HepG2 (cell line): ENCODE data around the gene RPS6KA5. TPM values are rescaled to one million over a fixed set of nuclear protein-coding genes. Genes with fewer than 3 reads are reported as not detected.

Experiments
- ATAC-seq: fragments of 200-7000 bp; cut with Tn5 transposase; 3 replicates; pipeline ENCODE4 v1.9.1; 2020; ENCODE audit warnings: mild to moderate bottlenecking, moderate library complexity
- BruUV-seq: library from RNA; stranded (reverse); fragments of 400-500 nt; replicated peaks from 2 replicates; lab custom pipeline; 2021; lab: Mats Ljungman, UMichigan
- CTCF ChIA-PET: fragments of 300-600 bp; formaldehyde crosslinking; extraction: SDS; loops from one replicate; lab custom pipeline; 2021; ENCODE audit warnings: low total read pairs, inconsistent platforms, low intra/inter-chr PET ratio; lab: Yijun Ruan, JAX
- POLR2A ChIA-PET: fragments of 350-600 bp; sonication (Branson Sonifier 250); formaldehyde crosslinking; loops from one replicate; lab custom pipeline; 2020; ENCODE audit warnings: antibody characterized with exemption, inconsistent platforms; lab: Yijun Ruan, JAX
- DNase-seq: peaks from one replicate; pipeline ENCODE4 v3.0.0-alpha.2; 2015; ENCODE audit warnings: low spot score
- FAIRE-seq: peaks from 3 replicates; lab custom pipeline; 2011; peaks lifted over from hg19 to GRCh38; lab: Jason Lieb, UNC
- H2AFZ ChIP-seq: one replicate; pipeline ENCODE4 v1.6.1; 2011; ENCODE audit warnings: low read length, inconsistent platforms
- H3K27ac ChIP-seq: fragments of 300-600 bp; 3 replicates; pipeline ENCODE4 v1.8.0; 2011; ENCODE audit warnings: mixed run types, mild to moderate bottlenecking, mixed read lengths, low read length, inconsistent platforms; ENCODE audit not compliant: insufficient read depth; ENCODE audit errors: extremely low read length
- H3K27me3 ChIP-seq, 2 experiments: fragments of 200-600 bp in 1 of 2; 2 replicates in 1 of 2; 3 replicates in 1 of 2; pipeline versions ENCODE4 v1.6.0 to v1.8.0; 2011; ENCODE audit warnings: low read length in 2 of 2, mild to moderate bottlenecking in 2 of 2, moderate library complexity in 2 of 2, inconsistent platforms in 1 of 2; ENCODE audit not compliant: insufficient read depth in 2 of 2, control insufficient read depth in 1 of 2
- H3K36me3 ChIP-seq, 2 experiments: fragments of 200-600 bp in 1 of 2; replicated peaks in 1 of 2; 2 replicates in 1 of 2; 3 replicates in 1 of 2; pipeline versions ENCODE4 v1.5.1 to v1.8.0; 2011; ENCODE audit warnings: low read length in 2 of 2, inconsistent platforms in 1 of 2; ENCODE audit not compliant: insufficient read depth in 2 of 2, control insufficient read depth in 1 of 2
- H3K4me1 ChIP-seq: 2 replicates; pipeline ENCODE4 v1.5.1; 2012; ENCODE audit warnings: low read length, inconsistent platforms; ENCODE audit not compliant: insufficient read depth
- H3K4me2 ChIP-seq: 2 replicates; pipeline ENCODE4 v1.6.0; 2011; ENCODE audit warnings: low read depth, low read length, inconsistent platforms
- H3K4me3 ChIP-seq, 3 experiments: fragments of 200-600 bp in 1 of 3; sonication (generic), shearing (Covaris generic) in 1 of 3; replicated peaks in 1 of 3; 2 replicates each; pipeline ENCODE4 v1.5.1; 2011 to 2016; ENCODE audit warnings: low read length in 3 of 3, inconsistent platforms in 2 of 3, low read depth in 2 of 3, mild to moderate bottlenecking in 2 of 3, control low read depth in 1 of 3, mixed read lengths in 1 of 3; ENCODE audit not compliant: insufficient read depth in 1 of 3
- H3K79me2 ChIP-seq: one replicate; pipeline ENCODE4 v1.6.1; 2011; ENCODE audit warnings: low read length, inconsistent platforms; ENCODE audit not compliant: insufficient read depth
- H3K9ac ChIP-seq: 2 replicates; pipeline ENCODE4 v1.6.0; 2011; ENCODE audit warnings: mild to moderate bottlenecking, low read depth, low read length, inconsistent platforms; ENCODE audit not compliant: insufficient read depth
- H3K9me3 ChIP-seq: 2 replicates; pipeline ENCODE4 v1.5.1; 2012; ENCODE audit warnings: mild to moderate bottlenecking, low read length
- H4K20me1 ChIP-seq: 2 replicates; pipeline ENCODE4 v1.6.0; 2011; ENCODE audit warnings: inconsistent platforms, mild to moderate bottlenecking, low read length, moderate library complexity; ENCODE audit not compliant: insufficient read depth
- PBX3 ChIP-seq: sonication (generic); formaldehyde crosslinking; IDR thresholded peaks from 2 replicates; pipeline ENCODE4 v1.8.1; 2023; ENCODE audit warnings: missing genetic modification reagents, inconsistent platforms, borderline replicate concordance
- SP1 ChIP-seq, 2 experiments: fragments of 450-650 bp in 1 of 2; sonication (generic) in 1 of 2; formaldehyde crosslinking in 1 of 2; IDR thresholded peaks; 2 replicates each; pipeline versions ENCODE4 v1.4.0 to v1.6.1; 2016 to 2020; ENCODE audit warnings: missing genetic modification reagents in 1 of 2
- ZFP36 ChIP-seq: fragments of 150-350 bp; IDR thresholded peaks from 2 replicates; pipeline ENCODE4 v1.6.1; 2018; ENCODE audit warnings: borderline replicate concordance, low read length, low read depth; ENCODE audit not compliant: partially characterized antibody
- ZNF572 ChIP-seq: sonication (generic); formaldehyde crosslinking; IDR thresholded peaks from 2 replicates; pipeline ENCODE4 v1.5.1; 2020; ENCODE audit warnings: mild to moderate bottlenecking, missing genetic modification reagents
- ZNF598 ChIP-seq: sonication (generic); formaldehyde crosslinking; IDR thresholded peaks from 2 replicates; pipeline ENCODE4 v1.5.1; 2020; ENCODE audit warnings: mild to moderate bottlenecking, missing genetic modification reagents, borderline replicate concordance
- ZNF766 ChIP-seq: sonication (generic); formaldehyde crosslinking; IDR thresholded peaks from 2 replicates; pipeline ENCODE4 v1.5.0; 2020; ENCODE audit warnings: missing genetic modification reagents, borderline replicate concordance
- ZNF772 ChIP-seq: sonication (generic); formaldehyde crosslinking; IDR thresholded peaks from 2 replicates; pipeline ENCODE4 v1.5.0; 2020; ENCODE audit warnings: mild to moderate bottlenecking, missing genetic modification reagents
- ZSCAN20 ChIP-seq: sonication (generic); formaldehyde crosslinking; IDR thresholded peaks from 2 replicates; pipeline ENCODE4 v1.4.0; 2020; ENCODE audit warnings: missing genetic modification reagents, mild to moderate bottlenecking, borderline replicate concordance
- WGBS: methylation state at CpG from one replicate; pipeline ENCODE4 v1.1.6; 2017; ENCODE audit warnings: low lambda C conversion rate; 5-methylcytosine and 5-hydroxymethylcytosine counted together
- in situ Hi-C: cut with HindIII; loops from 2 replicates; pipeline ENCODE4 v1.10.0; 2017; ENCODE audit warnings: low pct_unique_long_range_greater_than_20kb; ENCODE audit not compliant: extremely low pct_ligation_motif_present
- intact Hi-C: fragments of 100-400 bp; cut with micrococcal nuclease; formaldehyde crosslinking; loops from one replicate; pipeline ENCODE4 v1.10.0; 2022; ENCODE audit not compliant: unreplicated experiment
- polyA plus RNA-seq, 8 experiments: library from polyadenylated mRNA; depleted of rRNA in 3 of 8; stranded (reverse) in 7 of 8; unstranded in 1 of 8; fragments of >200 nt; fragmentation: Illumina TruSeq in 4 of 8; extraction: Trizol in 4 of 8; gene quantifications; 2 replicates each; pipeline versions ENCODE4 v1.2.1 to v1.2.3, GENCODE V29; 2011 to 2016; ENCODE audit warnings: low read depth in 4 of 8, missing spikeins in 1 of 8, mixed read lengths in 1 of 8; ENCODE audit not compliant: insufficient read depth in 1 of 8
- total RNA-seq, 5 experiments: library from RNA; depleted of rRNA; stranded (reverse); fragments of >200 nt; fragmentation: Illumina TruSeq; extraction: Trizol; gene quantifications; 2 replicates each; pipeline ENCODE4 v1.2.3, GENCODE V29; 2016; ENCODE audit warnings: low read depth in 1 of 5

The RPS6KA5 gene
- total and polyA plus RNA-seq, 2 of the 13 experiments (the other 11 are each of a cell fraction or from before 2014, with no cell fraction given) = 0.50 to 0.58 TPM

- no peak for TF ChIP-seq ZSCAN20 (CRISPR knock-in tag)
Observed at GRCh38 chr14:90804292-90805083, 256.0 kb downstream of the RPS6KA5 start (continued).

- FAIRE-seq = no peak
- TF ChIP-seq ZNF772 (CRISPR knock-in tag) (no peak), ZFP36 (no peak), ZNF766 (no peak)
- TF ChIP-seq, all 625 proteins: peak for 0
- intact Hi-C loops (no loop called here), in situ Hi-C loops (no loop called here)
- no TSS peak for BruUV-seq
- 37% methylated on average over 2 of the region's 2 CpGs for WGBS
- no peaks in the 10 kb centered on the region for H3K79me2 ChIP-seq
- H3K9me3 ChIP-seq = no peaks in the 10 kb centered on the region
- ATAC-seq = no peak
- no peaks in the 10 kb centered on the region for H3K4me1 ChIP-seq
- no peaks in the 10 kb centered on the region for H3K36me3 ChIP-seq
- ChIA-PET CTCF (no interaction called here), POLR2A (no interaction called here)
- H3K27ac ChIP-seq = no peak overlapping the region
- H2AFZ ChIP-seq = no peak overlapping the region
- no peaks in the 10 kb centered on the region; a peak in 1 of 5 replicates for H3K27me3 ChIP-seq
- no peak for DNase-seq
- H3K4me3 ChIP-seq = no peak overlapping the region
- H3K9ac ChIP-seq = no peak overlapping the region
- no peaks in the 10 kb centered on the region for H4K20me1 ChIP-seq
- H3K4me2 ChIP-seq = no peak overlapping the region
Observed at GRCh38 chr14:90803249-90803648, 257.2 kb downstream of the RPS6KA5 start.

- intact Hi-C loops = no loop called here
- no peak overlapping the region for H2AFZ ChIP-seq
- H3K79me2 ChIP-seq = no peaks in the 10 kb centered on the region
- DNase-seq (no peak), FAIRE-seq (no peak), ATAC-seq (no peak)
- H3K9ac ChIP-seq = no peak overlapping the region
- H3K4me2 ChIP-seq = no peak overlapping the region
- no peaks in the 10 kb centered on the region for H4K20me1 ChIP-seq
- 66% methylated on average over 5 of the region's 5 CpGs for WGBS
- no peak overlapping the region for H3K27ac ChIP-seq
- H3K4me1 ChIP-seq = no peaks in the 10 kb centered on the region
- no peaks in the 10 kb centered on the region for H3K9me3 ChIP-seq
- TF ChIP-seq ZNF572 (CRISPR knock-in tag) = no peak
- TF ChIP-seq PBX3 (CRISPR knock-in tag) = no peak
- no peak for TF ChIP-seq ZNF598 (CRISPR knock-in tag)
- no peak for TF ChIP-seq SP1 (IDR thresholded peaks at IDR 0.05)
- no peak for TF ChIP-seq SP1 (CRISPR knock-in tag; IDR thresholded peaks at IDR 0.05)
- in situ Hi-C loops = no loop called here
- H3K27me3 ChIP-seq = no peaks in the 10 kb centered on the region; a peak in 1 of 5 replicates
- H3K36me3 ChIP-seq = no peaks in the 10 kb centered on the region
- no peak overlapping the region for H3K4me3 ChIP-seq
- ChIA-PET CTCF (interaction anchor here (0.7 kb wide), 1 partner anchor 15 kb away, joined by 3 read pairs; no protein-coding TSS in a partner anchor), POLR2A (no interaction called here)
- BruUV-seq = no TSS peak
Observed at GRCh38 chr14:90799420-90799819, 261.0 kb downstream of the RPS6KA5 start.
